ENCODE results near the gene KDM3A.
A peak's percentile ranks its signal among the peaks of the same experiment; 100 is the strongest.

KDM3A gene

DNA sequence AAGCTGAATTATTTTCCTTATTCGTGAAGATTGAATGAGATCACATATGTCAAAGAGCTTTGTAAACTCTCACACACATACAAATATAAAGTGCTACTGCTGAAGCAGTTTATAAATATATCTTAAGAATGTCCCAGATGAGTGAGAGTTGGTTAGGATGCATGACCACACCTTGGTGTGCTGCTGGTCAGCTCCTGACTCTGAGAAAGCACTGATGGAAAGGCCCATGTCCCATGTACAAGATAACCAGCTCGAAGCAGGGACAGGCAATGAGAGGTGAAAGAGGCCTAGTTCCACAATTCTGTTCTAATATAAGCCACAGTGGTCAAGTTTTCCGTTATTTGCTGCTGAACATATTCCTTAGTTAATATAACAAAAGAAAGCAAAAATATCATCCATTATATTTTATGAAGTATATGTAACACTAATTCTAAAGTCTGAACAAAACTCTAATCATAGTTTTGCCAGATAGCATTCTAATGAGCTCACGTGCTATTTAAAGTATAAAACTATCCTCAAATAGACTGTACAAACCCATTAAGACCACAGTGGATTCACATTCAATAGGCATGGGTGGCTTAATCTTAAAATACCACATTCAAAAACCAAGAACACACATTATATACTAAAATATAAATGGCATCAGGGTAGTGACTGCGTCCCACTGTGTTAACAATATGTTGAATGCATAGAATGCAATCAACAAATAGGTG is 72.9 kb downstream of the KDM3A start:
- no peak for TF ChIP-seq CTCF (IDR thresholded peaks at IDR 0.05; ENCODE audit: borderline replicate concordance, insufficient read depth, low read depth, low read length)
- no peak overlapping the region for H3K4me3 ChIP-seq (ENCODE audit: low read depth, low read length)

DNA sequence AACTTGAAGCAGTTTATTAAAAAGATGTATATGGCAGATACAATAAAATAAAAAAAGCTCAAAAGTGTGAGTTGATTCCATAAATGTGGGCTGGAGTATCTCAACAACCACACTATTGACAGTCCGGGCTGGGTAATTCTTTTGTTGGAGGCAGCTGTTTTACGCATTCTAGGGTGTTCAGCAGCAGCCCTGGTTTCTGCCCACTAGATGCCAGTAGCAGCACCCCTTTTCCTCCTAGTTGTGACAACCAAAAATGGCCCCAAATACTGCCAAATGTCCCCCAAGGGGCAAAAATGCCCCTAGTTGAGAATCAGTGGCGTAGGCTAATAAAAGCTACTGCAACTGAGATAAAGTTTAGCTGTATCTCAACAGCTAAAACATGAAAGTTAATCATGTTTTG is 77.3 kb downstream of the KDM3A start:
- peak; percentile 39; the same call in 1 of the 2 replicates for TF ChIP-seq CTCF (IDR thresholded peaks at IDR 0.05; ENCODE audit: borderline replicate concordance, insufficient read depth, low read depth, low read length)
- H3K4me3 ChIP-seq (ENCODE audit: low read depth, low read length), result no peak overlapping the region

- H3K4me3 ChIP-seq (ENCODE audit: low read depth, low read length), result no peak overlapping the region
- no peak for TF ChIP-seq CTCF (IDR thresholded peaks at IDR 0.05; ENCODE audit: borderline replicate concordance, insufficient read depth, low read depth, low read length)
Observed at GRCh38 chr2:86519349-86519748, 78.2 kb downstream of the KDM3A start.

GRCh38 chr2:86520153-86520552 is 79.0 kb downstream of the KDM3A start:
- H3K4me3 ChIP-seq (ENCODE audit: low read depth, low read length), result no peak overlapping the region
- no peak for TF ChIP-seq CTCF (IDR thresholded peaks at IDR 0.05; ENCODE audit: borderline replicate concordance, insufficient read depth, low read depth, low read length)

- TF ChIP-seq CTCF (IDR thresholded peaks at IDR 0.05; ENCODE audit: borderline replicate concordance, insufficient read depth, low read depth, low read length), result no peak
- no peak overlapping the region for H3K4me3 ChIP-seq (ENCODE audit: low read depth, low read length)
Observed at GRCh38 chr2:86521922-86522321, 80.8 kb downstream of the KDM3A start.

DNA sequence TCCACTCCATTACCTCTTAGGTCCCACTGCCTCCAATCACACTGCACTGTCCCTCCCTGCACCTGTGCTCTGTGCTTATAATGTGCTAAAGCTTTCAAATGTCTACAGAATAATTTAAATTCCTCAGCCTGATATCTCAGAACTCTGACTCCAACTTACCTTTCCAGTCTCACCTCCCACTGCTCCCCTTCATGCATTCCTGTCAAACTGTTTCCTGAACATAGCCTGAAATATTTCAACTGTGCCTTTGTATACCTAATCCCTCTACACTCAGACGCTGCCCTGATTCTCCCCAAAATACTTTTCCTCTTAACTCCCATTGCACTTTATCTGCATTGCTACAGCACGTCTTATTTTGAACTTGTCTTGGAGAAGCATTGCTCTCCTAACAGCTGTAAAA is 81.5 kb downstream of the KDM3A start:
- TF ChIP-seq CTCF (IDR thresholded peaks at IDR 0.05; ENCODE audit: borderline replicate concordance, insufficient read depth, low read depth, low read length), result no peak
- H3K4me3 ChIP-seq (ENCODE audit: low read depth, low read length), result no peak overlapping the region

DNA sequence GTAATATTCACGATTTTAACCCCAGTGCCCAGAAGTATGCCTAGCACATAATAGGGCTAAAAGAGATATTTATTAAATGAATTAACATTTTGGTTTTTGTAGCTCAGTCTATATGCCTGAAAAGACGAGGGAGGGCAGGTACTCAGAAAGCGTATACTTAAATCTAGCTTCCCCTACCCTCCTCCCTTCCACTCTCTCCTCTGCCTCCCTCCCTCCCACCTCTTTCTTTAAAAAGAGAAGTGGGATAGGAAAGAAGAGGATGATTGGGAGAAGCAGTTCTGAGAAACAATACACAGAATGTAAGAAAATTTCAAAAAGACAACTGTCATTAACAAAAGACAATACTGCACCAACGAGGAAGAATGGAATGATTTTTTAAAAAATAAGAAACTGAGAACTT is 82.3 kb downstream of the KDM3A start:
- no peak overlapping the region for H3K4me3 ChIP-seq (ENCODE audit: low read depth, low read length)
- no peak for TF ChIP-seq CTCF (IDR thresholded peaks at IDR 0.05; ENCODE audit: borderline replicate concordance, insufficient read depth, low read depth, low read length)

Measured in GM12875 (cell line).